WERI-Rb-1 (cell line): ENCODE measurements around the gene ARHGEF2.
A peak's percentile ranks its signal among the peaks of the same experiment; 100 is the strongest.

ENCODE experiments used
- DNase-seq: peaks from one replicate; pipeline ENCODE4 v3.0.0-alpha.2; 2020
- H3K27ac ChIP-seq: fragments of 250-450 bp; sonication (Bioruptor Pico); 2 replicates; pipeline ENCODE4 v1.5.1; 2020; ENCODE audit warnings: mild to moderate bottlenecking, moderate library complexity
- H3K27me3 ChIP-seq: fragments of 250-450 bp; sonication (Bioruptor Pico); 2 replicates; pipeline ENCODE4 v1.5.1; 2021; ENCODE audit warnings: mild to moderate bottlenecking, low read depth, moderate library complexity; ENCODE audit not compliant: insufficient read depth, severe bottlenecking
- H3K36me3 ChIP-seq: fragments of 250-450 bp; sonication (Bioruptor Pico); 2 replicates; pipeline ENCODE4 v1.5.1; 2020; ENCODE audit warnings: mild to moderate bottlenecking, moderate library complexity
- H3K4me3 ChIP-seq: 2 replicates; pipeline ENCODE4 v1.5.1; 2011; ENCODE audit warnings: low read depth, mild to moderate bottlenecking, control low read depth, low read length
- H3K9me3 ChIP-seq: fragments of 250-450 bp; sonication (Bioruptor Pico); 2 replicates; pipeline ENCODE4 v1.5.1; 2021; ENCODE audit warnings: mild to moderate bottlenecking, moderate library complexity; ENCODE audit not compliant: severe bottlenecking
- CTCF ChIP-seq: IDR thresholded peaks from 2 replicates; pipeline ENCODE4 v1.5.1; 2011; ENCODE audit warnings: low read depth, mild to moderate bottlenecking, control low read depth, inconsistent platforms, low read length

Gene ARHGEF2

DNA sequence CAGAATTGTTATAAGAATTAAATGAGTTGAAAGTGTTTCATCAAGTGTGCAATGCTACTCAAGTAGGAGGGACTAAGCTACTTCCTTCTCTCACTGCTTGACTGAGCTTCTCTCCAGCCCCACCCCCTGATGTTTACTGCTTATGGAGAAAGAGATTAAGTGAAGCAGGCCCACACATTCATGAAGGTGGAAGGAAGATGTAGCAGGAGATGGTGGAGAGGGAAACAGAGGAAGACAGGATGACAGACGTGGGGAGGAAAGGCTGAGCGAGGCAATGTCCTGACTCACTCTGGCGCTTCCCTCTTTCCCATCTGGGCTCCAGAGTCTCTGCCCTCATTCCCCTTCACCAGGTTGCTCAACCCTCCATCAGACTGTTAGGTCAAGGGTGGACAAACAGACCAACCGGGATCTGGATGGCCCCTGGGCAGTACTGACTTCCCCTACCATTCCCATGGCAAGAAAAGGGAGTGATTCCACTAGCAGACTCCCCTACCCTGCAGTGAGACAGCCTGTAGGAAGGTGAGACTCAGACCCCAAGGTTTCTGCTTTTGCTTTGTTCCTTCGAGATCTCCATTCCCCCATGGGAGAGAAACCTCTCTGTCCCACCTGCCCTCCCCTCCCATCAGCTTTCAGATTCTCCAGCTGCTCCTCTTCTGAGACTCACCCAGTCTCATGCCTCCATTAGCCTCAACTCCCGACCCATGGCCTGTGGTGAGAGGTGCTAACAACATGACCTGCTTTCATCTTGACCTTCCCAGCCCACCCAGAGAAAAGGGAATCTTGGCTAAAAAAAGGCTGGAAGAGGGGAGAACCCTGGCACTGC, 3.1 kb upstream of the ARHGEF2 start:
- H3K9me3 ChIP-seq = no peaks in the 10 kb centered on the region
- no peak for TF ChIP-seq CTCF
- peaks cover 4% of the 10 kb centered on the region; the same call in 1 of the 2 replicates for H3K36me3 ChIP-seq
- no peak overlapping the region for H3K4me3 ChIP-seq
- H3K27me3 ChIP-seq = no peaks in the 10 kb centered on the region
- DNase-seq = peak; percentile 67
- peak overlapping the region; percentile 76 for H3K27ac ChIP-seq

DNA sequence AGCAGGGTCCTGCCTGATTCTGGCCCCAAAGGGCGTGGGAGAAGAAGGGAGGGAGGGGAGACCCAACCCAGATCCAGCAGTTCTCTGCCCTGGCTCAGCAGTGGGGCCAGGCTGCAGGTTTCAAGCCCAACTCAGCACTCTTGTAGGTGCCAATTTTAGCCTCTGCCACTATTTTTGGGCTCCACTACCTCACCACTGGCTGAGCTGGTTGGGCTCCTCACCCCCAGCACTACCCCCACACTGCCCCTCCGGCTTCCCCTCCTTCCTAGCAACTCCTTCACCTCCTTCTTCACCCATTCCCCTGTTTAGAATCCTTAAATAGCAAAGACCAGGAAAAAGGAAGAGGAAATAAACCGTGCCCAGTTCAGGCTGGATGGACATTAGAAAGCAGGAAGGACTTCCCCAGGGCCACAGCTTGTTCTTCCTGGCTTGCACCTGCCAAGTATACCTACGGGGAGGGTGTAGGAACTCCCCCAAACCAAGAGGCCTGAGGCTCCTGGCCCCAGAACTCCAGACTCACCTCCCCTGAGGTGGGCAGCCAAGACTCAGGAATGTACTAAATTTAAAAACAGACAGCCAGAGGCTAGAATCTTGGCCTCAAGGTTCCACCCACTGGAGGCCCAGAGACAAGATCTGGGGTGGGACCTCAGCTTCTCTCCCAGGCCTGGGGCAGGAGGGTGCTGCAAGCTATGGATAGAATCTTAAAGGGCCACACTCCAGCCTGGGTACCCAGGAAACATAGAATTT, 1.4 kb upstream of the ARHGEF2 start:
- H3K9me3 ChIP-seq = no peaks in the 10 kb centered on the region
- no peak for DNase-seq
- H3K36me3 ChIP-seq = peaks cover 5% of the 10 kb centered on the region
- H3K27ac ChIP-seq = peak overlapping the region; percentile 97
- TF ChIP-seq CTCF = no peak
- H3K4me3 ChIP-seq = no peak overlapping the region
- no peaks in the 10 kb centered on the region for H3K27me3 ChIP-seq

GRCh38 chr1:155978973-155979429, 654 bp upstream of the ARHGEF2 start:
- Histone ChIP-seq H3K4me3 (peak overlapping the region; percentile 86), H3K36me3 (peaks cover 11% of the 10 kb centered on the region), H3K27me3 (no peaks in the 10 kb centered on the region), H3K9me3 (no peaks in the 10 kb centered on the region), H3K27ac (peak overlapping the region; percentile 97)
- DNase-seq = no peak
- TF ChIP-seq CTCF = no peak

- DNase-seq = peak; percentile 66
- TF ChIP-seq CTCF = no peak
- peaks cover 18% of the 10 kb centered on the region for H3K36me3 ChIP-seq
Observed at GRCh38 chr1:155977690-155978324, 540 bp downstream of the ARHGEF2 start.

DNA sequence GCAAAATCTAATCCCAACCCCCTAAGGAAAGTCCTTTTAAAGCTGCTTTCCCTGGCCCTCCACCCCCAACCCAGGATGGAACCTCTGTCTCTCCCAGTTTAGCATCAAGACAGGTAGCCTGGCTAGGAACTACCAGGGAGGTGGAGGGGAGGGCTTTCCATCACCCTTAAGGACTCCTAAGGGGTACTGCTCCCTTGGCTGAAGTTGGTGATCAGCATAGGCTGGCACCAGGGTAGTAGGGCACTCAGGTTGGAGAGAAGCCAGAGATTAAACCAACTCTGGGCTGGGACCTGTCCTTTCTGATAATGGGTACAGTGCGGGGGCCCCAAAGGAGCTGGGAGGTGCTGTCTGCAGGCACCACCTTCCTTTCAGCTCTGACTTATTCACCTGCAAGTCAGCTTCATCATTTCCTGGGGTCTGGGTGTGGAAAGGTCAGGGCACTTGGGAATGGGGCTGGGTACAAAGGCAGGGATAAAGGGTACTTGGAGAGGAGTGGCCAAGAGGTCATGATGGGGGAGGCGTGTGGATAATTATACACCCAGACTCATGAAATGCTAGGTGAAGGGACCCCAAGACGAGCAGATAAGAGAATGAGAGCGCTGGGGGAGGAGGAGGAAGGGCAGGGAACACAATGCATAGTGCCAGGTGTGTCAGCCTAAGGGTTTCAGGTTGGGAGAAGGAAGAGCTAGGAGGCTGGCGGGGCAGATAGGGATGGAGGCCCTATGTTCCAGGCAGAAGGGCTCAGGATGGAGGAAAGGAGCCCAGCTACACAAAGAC, 1.2 kb downstream of the ARHGEF2 start:
- Histone ChIP-seq H3K27ac (peak overlapping the region; percentile 97), H3K36me3 (peaks cover 25% of the 10 kb centered on the region), H3K27me3 (no peaks in the 10 kb centered on the region), H3K9me3 (no peaks in the 10 kb centered on the region), H3K4me3 (peak overlapping the region; percentile 86)
- no peak for DNase-seq
- TF ChIP-seq CTCF = no peak

More at GRCh38 chr1:155977690-155978324, 540 bp downstream of the ARHGEF2 start:
- no peaks in the 10 kb centered on the region for H3K27me3 ChIP-seq
- peak overlapping the region; percentile 97 for H3K27ac ChIP-seq
- H3K9me3 ChIP-seq = no peaks in the 10 kb centered on the region
- H3K4me3 ChIP-seq = peak overlapping the region; percentile 86
